CD4-positive, alpha-beta T cell treated with Interleukin-21 for 1 hour (primary cell): Measurements from ENCODE around the gene WDR41.
A peak's percentile ranks its signal among the peaks of the same experiment; 100 is the strongest.
"Not testable (repeated sequence)": the region's sequence is repeated elsewhere in the genome, so short reads cannot be mapped to it uniquely, and the experiment has no call there.

Source experiments
- DNase-seq: peaks from one replicate; pipeline ENCODE4 v3.0.0-alpha.2; 2020

The WDR41 gene

DNA sequence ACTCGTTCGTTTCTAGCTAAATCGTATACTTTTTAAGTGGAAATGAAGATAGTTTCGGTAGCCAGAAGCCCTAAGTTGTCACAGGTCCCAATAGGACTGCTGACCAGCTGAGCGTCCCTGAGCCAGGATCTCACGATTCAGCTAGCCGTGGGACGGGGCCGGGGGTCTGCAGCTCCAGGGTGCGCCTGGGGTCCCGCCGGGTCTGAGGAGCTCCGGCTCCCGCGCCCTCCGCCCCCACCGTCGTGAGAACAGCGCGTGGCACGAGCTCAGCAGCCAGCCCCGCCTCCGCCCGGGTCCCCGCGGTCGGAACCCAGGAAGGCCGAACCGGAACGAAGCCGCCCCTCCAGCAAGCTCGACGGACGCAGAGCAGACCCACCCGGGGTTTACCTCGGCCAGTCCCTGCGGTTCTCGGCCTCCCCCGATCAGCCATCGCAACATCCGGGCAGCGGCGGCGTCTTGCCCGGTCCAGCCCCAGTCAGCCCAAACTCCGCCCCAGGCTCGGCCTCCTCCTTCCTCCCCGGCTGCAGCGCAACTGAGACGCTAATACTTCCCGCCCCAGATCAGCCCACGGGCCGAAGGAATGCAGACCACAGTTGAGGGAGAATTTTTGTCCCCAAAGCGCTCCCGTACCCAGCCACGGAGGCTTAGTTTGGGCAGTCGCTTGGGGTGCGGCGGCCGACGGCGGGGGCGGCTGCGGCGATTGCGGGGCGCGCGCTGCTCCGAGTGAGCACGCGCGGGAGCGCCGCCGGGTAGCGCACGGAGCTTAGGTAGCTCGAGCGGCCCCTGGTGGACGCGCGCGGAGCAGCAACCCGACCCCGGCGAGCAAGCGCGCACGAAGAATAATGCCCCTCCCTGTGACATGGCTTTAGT is at the start of gene WDR41:
Gene WDR41 (minus strand): TSS at position 534 of the 870 bp plus-strand sequence. CDS start 96 bp downstream, at position 438.
- peak; percentile 85 for DNase-seq

DNA sequence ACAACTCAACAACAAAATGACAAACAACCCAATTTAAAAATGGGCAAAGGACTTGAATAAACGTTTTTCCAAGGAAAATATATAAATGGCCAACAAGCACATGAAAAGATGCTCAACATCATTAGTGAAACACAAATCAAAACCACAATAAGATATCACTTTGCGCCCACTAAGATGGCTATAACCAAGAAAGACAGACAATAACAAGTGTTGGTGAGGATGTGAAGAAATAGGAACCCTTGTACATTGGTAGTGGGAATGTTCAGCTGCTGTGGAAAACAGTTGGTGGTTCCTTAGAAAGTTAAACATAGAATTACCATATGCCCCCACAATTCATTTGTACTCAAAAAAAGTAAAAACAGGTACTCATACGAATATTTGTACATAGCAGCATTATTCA is 39.2 kb upstream of the WDR41 start:
- no peak for DNase-seq

DNA sequence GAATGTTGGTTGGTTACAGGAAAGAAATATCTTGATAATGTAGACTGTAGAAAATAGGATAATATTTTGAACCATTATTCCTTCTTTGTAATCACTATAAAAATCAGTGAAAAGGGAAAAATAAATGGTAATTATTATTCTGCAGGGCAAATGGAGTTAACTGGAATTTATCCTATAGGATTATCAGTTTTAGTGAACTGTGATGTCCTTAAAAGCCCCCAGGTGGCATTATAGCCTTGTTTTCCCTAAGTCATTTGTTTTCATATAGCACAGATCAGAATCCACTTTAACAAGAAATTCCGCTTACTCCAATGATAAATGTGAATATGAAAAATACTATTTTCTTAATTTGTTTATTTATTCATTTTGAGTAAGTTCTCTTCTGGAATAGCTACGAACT is 26.2 kb upstream of the WDR41 start:
- DNase-seq: no peak

DNA sequence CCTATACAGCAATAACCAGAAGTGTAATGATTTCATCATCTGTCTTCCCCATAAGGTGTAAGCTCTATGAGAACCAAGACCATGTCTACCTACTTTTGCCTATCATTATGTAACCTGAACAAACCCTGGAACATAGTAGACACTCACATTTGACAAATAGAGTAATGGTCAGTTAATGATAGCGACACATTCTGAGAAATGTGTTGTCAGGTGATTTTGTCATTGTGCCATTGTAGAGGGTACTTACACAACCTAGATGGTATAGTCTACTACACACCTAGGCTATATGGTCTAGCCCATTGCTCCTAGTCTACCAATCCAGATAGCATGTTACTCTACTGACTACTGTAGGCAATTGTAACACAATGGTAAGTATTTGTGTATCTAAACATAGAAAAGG is 22.3 kb upstream of the WDR41 start:
- no peak for DNase-seq

GRCh38 chr5:77513321-77513720 is 21.2 kb upstream of the WDR41 start:
- DNase-seq: no peak

DNA sequence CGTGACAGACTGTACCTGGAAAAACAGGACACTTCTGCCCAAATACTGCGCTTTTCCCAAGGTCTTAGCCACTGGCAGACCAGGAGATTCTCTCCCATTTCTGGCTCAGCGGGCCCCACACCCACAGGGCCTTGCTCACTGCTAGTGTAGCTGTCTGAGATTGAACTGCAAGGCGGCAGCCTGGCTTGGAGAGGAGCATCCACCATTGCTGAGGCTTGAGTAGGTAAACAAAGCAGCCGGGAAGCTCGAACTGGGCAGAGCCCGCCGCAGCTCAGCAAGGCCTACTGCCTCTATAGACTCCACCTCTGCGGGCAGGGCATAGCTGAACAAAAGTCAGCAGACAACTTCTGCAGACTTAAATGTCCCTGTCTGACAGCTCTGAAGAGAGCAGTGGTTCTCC is 9.0 kb upstream of the WDR41 start:
- DNase-seq: not testable (repeated sequence)

- DNase-seq: no peak
Observed at GRCh38 chr5:77499973-77500372, 7.9 kb upstream of the WDR41 start.

DNA sequence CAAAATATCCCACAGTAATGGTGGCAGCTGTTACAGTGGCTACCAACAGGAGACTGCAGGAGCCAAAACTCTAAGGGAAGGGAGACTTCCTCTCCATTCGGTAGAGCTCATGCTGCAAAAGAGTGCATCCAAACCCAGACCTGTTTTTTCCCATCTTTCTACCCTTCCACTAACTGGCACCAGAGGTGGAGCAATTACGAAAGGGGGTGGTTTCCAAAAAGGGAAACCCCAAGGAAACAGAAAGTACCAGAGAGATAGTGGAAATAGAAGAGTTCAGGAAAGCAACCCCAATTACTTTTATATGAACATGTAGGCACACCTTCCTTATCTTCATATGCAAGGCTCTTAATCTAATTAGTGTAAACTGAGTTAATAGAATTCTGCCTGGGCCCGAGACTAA is 7.3 kb upstream of the WDR41 start:
- no peak for DNase-seq

DNA sequence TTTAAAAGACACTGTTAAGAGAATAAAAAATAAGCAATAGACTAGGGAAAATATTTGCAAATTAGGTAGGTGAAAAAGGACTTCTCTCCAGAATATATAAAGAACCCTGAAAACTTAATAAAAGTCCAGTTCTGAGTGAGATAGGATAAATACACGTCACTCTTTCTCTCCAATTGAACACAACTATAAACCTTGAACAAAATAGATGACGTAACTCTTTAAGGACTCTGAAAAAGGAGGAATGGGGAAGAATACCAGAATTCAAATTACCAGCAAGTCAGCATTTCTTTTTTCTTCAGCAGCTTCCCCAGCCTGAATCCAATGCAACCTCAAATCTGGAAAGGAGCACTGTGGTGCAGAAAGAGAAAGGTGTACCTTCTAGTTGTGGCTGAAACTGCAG is 6.8 kb upstream of the WDR41 start:
- no peak for DNase-seq

DNA sequence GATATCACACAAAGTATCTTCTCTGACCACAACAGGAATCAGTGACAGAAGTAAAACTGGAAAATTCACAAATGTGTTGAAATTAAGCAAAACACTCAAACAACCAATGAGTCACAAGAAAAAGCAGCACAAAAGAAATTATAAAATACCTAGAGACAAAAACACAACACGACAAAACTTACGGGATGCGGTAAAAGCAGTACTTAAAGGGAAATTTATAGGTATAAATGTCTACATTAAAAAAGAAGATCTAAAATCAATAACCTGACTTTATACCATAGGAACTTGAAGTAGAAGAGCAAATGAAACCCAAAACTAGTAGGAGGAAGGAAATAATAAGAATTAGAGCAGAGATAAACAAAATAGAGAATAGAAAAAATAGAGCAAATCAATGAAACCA is 2.8 kb upstream of the WDR41 start:
- DNase-seq: no peak

DNA sequence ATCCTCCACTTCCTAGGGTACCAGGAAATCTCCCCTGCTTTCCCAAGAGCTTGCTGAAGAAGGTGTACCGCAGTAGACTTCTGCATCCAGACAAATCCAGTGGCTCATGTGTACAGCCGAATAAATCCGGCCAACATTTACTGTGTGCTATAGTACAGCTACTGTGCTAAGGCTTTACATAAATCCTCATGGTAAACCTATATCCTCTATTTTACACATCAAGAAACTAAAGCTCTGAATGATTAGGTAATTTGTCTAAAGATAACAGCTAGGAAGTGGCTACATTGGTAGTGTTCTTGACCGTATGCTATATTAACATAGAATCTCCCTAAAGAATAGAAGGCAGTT is 511 bp upstream of the WDR41 start:
- no peak for DNase-seq

DNA sequence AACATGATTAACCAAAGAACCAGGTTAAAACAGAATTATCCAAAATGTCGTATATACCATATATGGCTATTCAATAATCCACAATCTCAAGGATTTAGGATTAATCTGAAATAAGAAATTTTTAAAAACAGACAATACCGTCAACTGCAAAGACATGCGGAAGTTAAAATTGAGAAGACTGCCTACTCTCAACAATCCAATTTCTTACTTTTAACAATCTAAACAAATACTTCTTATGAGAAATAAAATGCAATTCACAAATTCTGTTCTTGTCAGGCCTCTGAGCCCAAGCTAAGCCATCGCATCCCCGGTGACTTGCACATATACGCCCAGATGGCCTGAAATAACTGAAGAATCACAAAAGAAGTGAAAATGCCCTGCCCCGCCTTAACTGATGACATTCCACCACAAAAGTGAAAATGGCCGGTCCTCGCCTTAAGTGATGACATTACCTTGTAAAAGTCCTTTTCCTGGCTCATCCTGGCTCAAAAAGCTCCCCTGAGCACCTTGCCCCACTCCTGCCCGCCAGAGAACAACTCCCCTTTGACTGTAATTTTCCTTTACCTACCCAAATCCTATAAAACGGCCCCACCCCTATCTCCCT is 1.3 kb downstream of the WDR41 start:
- not testable (repeated sequence) for DNase-seq

DNA sequence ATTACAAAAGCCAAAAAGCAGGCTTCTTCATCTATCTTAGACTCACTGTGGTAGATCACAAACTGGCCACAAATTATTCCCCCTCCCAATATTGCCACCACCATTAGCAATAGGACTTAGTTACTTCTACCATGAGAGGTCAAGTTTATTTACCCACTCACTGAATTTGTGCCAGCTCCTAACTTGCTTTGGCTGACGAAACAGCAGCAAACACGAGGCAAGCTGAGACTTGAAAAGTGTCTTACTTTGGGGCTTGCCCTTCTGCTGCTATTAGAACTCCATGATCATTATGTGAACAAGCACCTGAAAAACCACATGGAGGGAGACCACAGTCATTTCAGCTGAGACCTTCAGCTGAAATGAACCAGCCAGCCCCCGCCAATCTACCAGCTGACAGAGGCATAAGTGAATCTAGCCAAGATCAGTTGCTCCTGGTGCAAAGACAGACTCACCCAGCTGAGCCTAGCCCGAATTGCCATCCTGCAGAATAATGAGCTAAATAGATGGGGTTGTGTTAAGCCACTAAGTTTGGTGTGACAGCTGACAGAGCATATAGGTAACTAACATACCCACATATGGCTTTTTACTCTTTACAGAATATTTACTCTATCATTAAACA is 5.7 kb downstream of the WDR41 start:
- no peak for DNase-seq

DNA sequence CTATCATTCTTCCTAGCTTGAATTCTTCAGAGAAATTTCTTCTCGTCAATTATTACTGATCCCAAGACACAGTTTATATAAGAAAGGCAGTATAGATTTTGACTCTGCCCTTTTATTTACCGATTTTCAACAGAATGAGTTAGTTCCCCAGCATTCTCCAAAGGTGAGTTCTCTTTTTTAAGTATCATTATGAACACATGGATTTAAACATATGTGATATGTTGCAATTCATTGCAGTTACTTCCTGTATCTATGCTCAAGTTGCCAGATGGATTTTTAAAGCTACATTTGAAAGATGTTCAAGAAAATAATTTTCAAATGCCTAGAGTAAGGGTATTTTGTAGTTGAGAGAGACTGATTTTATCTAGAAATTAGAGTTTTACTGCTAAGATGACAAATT is 8.4 kb downstream of the WDR41 start:
- DNase-seq: no peak

- not testable (repeated sequence) for DNase-seq
Observed at GRCh38 chr5:77475041-77475440, 17.1 kb downstream of the WDR41 start.

- not testable (repeated sequence) for DNase-seq
Observed at GRCh38 chr5:77468875-77469274, 23.2 kb downstream of the WDR41 start.

DNA sequence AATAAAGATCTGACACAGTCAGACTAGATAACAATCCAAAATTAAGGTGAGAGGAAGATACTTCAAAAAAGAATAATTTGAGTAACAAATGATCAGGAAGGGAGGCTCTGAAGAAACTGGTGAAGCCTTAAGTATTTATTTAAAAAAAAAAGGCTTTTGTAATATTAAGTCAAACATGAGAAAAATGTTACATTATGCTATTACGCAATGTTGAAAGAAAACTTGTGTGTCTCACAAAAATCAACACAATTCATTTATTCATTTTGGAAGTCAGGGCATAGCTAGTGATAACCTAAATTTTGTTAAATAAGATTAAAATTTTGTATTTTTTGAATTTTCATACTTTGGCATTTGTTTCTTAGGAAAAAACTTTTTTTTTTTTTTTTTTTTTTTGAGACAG is 28.2 kb downstream of the WDR41 start:
- DNase-seq: no peak

DNA sequence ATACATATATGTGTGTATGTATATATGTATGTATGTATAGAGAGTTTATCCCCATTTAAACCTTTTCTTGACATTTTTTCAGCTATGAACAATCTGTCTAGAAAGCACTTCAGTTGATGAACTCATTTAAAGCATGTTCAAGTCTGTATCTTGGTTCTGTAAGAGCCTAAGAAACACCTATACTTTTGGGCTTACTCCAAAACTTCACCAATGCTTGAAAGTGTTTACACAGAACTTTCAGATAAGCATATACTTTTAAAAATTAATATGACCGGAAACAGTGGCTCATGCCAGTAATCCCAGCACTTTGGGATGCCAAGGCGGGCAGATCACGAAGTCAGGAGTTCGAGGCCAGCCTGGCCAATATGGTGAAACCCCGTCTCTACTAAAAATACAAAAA is 30.8 kb downstream of the WDR41 start:
- no peak for DNase-seq

DNA sequence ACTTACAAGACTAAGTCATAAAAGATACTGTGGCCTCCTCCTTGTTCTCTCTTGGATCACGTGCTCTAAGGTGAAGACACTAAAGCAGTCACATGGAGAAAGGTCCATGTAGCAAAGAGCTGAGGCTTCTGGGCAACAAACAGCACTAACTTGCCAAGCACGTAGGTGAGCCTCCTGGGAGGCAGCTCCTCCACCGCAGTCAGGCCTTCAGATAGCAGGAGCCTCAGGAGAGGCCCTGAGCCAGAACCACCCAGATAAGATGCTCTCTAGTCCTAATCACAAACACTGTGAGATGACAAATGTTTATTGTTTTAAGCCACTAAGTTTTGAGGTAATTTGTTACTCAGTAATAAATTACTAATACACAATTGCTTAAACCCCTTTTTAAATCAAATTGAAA is 38.0 kb downstream of the WDR41 start:
- no peak for DNase-seq

- no peak for DNase-seq
Observed at GRCh38 chr5:77452351-77452750, 39.8 kb downstream of the WDR41 start.

- DNase-seq: no peak
Observed at GRCh38 chr5:77449981-77450380, 42.1 kb downstream of the WDR41 start.

- no peak for DNase-seq
Observed at GRCh38 chr5:77449277-77449676, 42.8 kb downstream of the WDR41 start.

DNA sequence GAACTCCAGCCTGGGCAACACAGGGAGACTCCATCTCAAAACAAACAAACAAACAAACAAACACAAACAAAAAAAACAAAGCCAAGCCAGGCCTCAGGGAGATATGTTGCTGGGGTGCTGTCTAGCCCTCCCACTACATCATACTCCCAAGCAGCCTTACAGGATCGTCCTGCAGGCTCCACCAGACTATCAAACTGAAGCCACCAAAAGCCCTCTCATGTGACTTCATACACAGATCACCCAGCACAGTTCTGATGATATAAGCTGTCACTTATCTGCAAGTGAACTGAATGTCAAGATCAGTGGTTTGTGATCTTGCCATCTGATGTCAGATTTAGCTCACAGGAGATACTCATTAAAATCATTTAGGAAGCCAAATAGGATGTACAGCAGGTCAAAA is 43.3 kb downstream of the WDR41 start:
- DNase-seq: no peak

- DNase-seq: no peak
Observed at GRCh38 chr5:77444356-77444755, 47.8 kb downstream of the WDR41 start.
